GM21619 (cell line): ENCODE results near the gene TMEM119.

Experiments
- ATAC-seq: cut with Tn5 transposase; IDR thresholded peaks from one replicate; pipeline ENCODE4 v1.9.1; 2021; ENCODE audit not compliant: unreplicated experiment

Gene TMEM119

DNA sequence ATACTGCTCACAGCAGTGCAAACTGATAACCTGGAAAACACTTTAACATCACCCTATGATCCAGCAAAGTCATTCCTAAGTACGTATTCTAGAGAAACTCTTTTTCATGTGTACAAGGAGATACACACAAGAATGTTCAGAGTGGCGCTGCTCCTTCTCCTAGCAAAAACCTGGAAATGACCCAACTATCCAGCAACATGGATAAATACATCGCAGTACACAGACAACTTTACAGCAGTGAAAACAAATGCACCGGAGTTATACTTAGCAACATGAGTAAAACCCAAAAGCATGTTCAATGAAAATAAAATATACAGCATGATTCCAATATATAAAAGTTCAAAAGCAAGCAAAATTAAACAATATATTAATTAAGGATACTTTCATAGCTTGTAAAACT is 55.6 kb downstream of the TMEM119 start:
- ATAC-seq = no peak
